MM.1S (cell line): ENCODE data around the gene RXFP1.

Experiments used
- CTCF ChIP-seq: fragments of 300-600 bp; sonication (generic); IDR thresholded peaks from 2 replicates; pipeline ENCODE4 v1.5.1; 2016; ENCODE audit warnings: antibody characterized with exemption, low read length, mixed read lengths
- EZH2 ChIP-seq: fragments of 300-600 bp; sonication (generic); optimal IDR thresholded peaks from 2 replicates; pipeline ENCODE3; 2017; ENCODE audit warnings: low read depth, mild to moderate bottlenecking, antibody characterized with exemption, low read length, mixed read lengths

GRCh38 chr4:158541506-158541905, 19.8 kb downstream of the RXFP1 start:
- TF ChIP-seq CTCF (no peak), EZH2 (no peak)
